ENCODE results near the gene CCL3.

- no peak for TF ChIP-seq ZNF8 (CRISPR knock-in tag; IDR thresholded peaks at IDR 0.05)
- TF ChIP-seq CREB5 (CRISPR knock-in tag; IDR thresholded peaks at IDR 0.05; ENCODE audit: low read depth): no peak
- no peak for TF ChIP-seq PATZ1 (CRISPR knock-in tag; IDR thresholded peaks at IDR 0.05; ENCODE audit: borderline replicate concordance)
- no peak for TF ChIP-seq SNAI2 (CRISPR knock-in tag; IDR thresholded peaks at IDR 0.05)
These were observed 43.8 kb upstream of the CCL3 start for GRCh38 chr17:36133602-36134236.
